Adrenal gland (tissue), 5 donors: Measurements from ENCODE around the gene SEMA4G.

Experiments used
- POLR2A ChIP-seq, 2 donors: fragments of 450-650 bp; IDR thresholded peaks; one replicate each; pipeline ENCODE4 v1.6.1; 2017; ENCODE audit warnings: antibody characterized with exemption in 2 of 2, mild to moderate bottlenecking in 2 of 2, moderate library complexity in 1 of 2
- TF ChIP-seq, protein P1 (sequence below), 6 experiments: fragments of 450-650 bp in 4 of 6; fragments of 200-600 bp in 2 of 6; sonication (generic) in 1 of 6; IDR thresholded peaks; 1 replicate in 5 of 6; 2 replicates in 1 of 6; pipeline versions ENCODE4 v1.5.1 to v1.8.0; 2016 to 2021; ENCODE audit warnings: antibody characterized with exemption in 6 of 6, mild to moderate bottlenecking in 2 of 6, moderate library complexity in 1 of 6
- donor health status: DM: no; HTN: no; CAD: no.

DNA sequence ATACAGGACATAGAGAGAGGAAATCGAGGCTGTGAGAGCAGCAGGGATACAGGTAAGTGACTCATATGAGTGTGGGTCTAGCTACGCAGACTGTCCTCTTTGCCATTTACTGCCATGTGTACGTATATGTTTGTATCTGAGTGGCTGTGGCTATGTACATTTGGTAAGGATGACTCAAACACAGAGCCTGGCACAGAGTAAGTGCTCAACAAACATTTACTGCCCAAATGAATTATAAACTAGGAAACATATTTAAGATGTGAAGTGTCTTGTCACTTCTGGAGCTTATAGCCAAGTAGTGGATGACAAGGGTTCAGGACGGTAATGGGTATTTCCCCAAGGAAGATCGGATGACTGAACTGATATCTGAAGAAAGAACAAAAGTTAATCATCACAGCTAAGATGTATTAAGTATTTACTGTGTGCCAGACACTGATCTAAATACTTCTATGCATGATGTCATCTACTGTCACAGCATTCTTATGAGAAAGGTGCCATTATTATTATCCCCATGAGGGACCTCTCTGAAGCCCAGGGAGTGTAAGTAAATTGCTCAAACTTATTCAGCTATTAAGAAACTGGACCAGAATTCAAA is 12.0 kb downstream of the SEMA4G start:
- TF ChIP-seq, protein P1, sequence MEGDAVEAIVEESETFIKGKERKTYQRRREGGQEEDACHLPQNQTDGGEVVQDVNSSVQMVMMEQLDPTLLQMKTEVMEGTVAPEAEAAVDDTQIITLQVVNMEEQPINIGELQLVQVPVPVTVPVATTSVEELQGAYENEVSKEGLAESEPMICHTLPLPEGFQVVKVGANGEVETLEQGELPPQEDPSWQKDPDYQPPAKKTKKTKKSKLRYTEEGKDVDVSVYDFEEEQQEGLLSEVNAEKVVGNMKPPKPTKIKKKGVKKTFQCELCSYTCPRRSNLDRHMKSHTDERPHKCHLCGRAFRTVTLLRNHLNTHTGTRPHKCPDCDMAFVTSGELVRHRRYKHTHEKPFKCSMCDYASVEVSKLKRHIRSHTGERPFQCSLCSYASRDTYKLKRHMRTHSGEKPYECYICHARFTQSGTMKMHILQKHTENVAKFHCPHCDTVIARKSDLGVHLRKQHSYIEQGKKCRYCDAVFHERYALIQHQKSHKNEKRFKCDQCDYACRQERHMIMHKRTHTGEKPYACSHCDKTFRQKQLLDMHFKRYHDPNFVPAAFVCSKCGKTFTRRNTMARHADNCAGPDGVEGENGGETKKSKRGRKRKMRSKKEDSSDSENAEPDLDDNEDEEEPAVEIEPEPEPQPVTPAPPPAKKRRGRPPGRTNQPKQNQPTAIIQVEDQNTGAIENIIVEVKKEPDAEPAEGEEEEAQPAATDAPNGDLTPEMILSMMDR (IDR thresholded peaks at IDR 0.05), result no peak
- no peak for TF ChIP-seq POLR2A (IDR thresholded peaks at IDR 0.05)
